Measurements from ENCODE around the gene BFSP2. TPM values are rescaled to one million over a fixed set of nuclear protein-coding genes. Genes with fewer than 3 reads are reported as not detected.
"Not testable (repeated sequence)": the region's sequence is repeated elsewhere in the genome, so short reads cannot be mapped to it uniquely, and the experiment has no call there.

The BFSP2 gene
- total RNA-seq, 1 experiment from 2014 or later = not detected

DNA sequence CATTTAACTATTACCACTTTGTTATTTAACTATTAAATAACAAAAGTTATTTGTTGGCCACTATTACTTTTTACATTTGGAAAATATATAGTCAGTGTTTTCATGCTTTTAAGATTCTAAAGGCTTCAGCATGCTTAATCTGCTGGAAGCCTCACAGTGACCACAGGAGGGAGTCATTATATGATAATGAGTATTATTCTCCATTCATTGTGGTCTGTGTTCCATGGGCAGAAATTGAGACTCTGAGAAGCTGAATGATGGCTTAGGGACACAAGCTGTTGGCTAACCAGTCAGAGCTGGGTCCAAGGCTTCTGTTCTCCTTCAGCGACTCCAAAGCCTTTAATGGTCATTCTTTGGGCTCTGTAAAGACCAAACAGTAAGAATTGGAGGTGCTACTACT is 64.7 kb downstream of the BFSP2 start:
- DNase-seq (ENCODE audit: low read depth, low spot score) = peak; percentile 41
- in situ Hi-C loops (cut with HindIII; ENCODE audit: low pct_unique_long_range_greater_than_20kb, low sequenced_read_pairs) = no loop called here

DNA sequence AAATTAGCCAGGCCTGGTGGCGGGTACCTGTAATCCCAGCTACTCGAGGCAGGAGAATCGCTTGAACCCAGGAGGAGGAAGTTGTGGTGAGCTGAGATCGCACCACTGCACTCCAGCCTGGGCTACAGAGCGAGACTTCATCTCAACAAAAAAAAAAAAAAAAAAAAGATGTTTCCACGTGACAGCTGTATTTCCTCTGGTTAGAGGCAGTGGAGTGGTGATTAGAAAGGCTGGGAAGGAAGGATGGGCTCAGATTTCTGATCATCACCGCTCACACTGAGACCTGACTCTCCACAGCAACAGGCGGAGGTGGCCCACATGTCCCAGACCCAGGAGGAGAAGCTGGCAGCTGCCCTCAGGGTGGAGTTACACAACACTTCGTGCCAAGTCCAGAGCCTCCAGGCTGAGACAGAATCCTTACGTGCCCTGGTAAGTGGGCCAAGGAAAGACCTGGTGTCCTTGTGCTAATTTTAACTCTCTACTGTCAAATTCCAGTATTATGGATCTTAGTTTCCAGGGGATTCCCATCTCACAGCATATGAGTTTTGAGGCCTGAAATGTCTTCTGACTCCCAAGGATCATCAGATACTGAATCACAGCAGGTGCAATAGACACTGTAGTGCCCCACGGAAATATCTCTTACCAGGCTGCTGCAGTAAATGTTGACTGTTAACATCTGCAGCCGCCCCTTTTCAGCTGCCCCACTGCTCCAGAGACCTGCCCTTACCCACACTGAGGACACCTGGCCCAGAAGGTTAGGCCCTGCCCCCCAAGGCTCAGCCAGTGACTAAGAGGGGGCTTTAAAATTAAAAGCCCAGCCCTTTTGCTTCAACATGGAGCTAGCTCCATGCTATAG is 66.9 kb downstream of the BFSP2 start:
- in situ Hi-C loops (cut with HindIII; ENCODE audit: low pct_unique_long_range_greater_than_20kb, low sequenced_read_pairs) = no loop called here

DNA sequence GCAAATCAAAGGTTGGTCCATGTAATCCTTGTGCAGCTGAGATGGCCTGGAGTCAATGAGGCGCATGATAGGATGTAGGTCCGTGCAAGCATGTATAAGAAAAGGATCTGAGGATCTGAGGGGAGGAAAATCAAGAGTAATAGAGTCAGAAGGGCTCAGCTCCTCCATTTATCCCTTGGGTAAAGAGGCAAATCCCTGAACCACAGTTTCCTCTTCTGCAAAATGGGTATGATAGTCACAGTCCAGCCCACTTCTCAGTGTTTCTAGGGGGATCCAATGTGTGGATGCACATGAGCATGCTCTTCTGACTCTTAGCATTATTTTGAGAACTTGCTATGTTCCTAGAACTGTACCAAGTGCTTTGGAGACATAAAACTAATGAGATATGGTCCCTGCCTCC is 67.9 kb downstream of the BFSP2 start:
- DNase-seq (ENCODE audit: low read depth, low spot score) = no peak
- in situ Hi-C loops (cut with HindIII; ENCODE audit: low pct_unique_long_range_greater_than_20kb, low sequenced_read_pairs) = no loop called here

More for the DNA sequence above, 66.9 kb downstream of the BFSP2 start:
- no peak for DNase-seq (ENCODE audit: low read depth, low spot score)

DNA sequence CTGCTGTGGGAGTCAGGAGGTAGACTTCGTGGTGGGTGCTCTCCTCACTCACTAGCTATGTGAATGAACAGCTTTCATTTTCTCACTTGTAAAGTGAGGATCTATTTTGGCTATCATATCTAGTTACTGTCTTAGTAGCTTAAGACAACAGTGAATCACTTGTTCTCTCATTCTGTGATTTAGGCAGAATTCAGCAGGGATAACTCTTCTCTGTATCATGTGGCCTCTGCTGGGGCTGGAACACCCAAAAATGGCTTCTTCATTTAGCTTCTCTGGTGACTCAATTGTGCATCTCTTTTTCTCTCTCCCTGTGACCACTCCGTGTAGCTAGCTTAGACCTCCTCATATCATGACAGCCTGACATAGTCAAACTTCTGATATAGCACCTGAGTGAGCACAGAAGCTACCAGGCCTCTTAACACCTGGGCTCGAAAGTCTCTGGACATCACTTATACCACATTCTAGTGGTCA is 68.4 kb downstream of the BFSP2 start:
- DNase-seq (ENCODE audit: low read depth, low spot score) = peak; percentile 79
- in situ Hi-C loops (cut with HindIII; ENCODE audit: low pct_unique_long_range_greater_than_20kb, low sequenced_read_pairs) = no loop called here

DNA sequence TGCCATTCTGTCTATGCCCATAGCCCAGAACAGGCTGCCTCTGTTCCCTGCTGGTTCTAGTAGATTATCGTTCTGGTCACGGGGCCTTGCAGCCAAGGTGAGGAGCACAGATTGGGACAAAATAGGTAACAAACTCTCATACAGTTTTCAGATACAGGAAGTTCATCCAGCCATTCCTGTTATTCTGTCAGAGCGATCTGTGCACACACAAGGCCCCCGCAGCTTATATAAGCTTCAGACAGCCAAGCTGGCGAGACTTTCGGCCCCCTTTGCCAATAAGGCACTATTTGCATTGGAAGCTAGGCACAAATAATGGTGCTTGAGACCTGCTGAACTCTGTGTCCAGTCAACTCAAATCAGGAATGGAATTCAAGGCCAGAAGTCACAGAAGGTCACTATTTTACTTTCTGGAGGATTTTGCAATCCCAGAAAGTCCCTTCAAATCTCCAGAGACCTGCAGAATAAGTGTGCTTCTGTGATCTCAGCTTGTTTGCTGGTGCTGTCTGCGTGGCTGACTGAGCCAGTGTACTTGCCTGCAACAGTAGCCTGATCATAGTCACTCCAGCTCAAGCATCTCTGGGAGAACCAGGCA is 69.4 kb downstream of the BFSP2 start:
- DNase-seq (ENCODE audit: low read depth, low spot score) = peak; percentile 74
- in situ Hi-C loops (cut with HindIII; ENCODE audit: low pct_unique_long_range_greater_than_20kb, low sequenced_read_pairs) = no loop called here

DNA sequence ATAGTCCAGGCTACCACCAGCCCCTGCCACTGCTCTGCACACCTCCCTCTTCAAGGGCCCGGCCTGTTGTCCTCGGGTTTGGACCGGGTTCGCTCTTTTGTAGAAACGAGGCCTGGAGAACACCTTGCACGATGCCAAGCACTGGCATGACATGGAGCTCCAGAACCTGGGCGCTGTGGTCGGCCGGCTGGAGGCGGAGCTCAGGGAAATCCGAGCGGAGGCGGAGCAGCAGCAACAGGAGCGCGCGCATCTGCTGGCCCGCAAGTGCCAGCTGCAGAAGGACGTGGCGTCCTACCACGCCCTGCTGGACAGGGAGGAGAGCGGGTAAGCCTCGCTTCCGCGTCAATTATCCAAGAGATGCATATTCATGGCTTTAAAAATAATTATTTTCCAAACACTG is 72.4 kb downstream of the BFSP2 start:
- in situ Hi-C loops (cut with HindIII; ENCODE audit: low pct_unique_long_range_greater_than_20kb, low sequenced_read_pairs) = no loop called here
- no peak for DNase-seq (ENCODE audit: low read depth, low spot score)

DNA sequence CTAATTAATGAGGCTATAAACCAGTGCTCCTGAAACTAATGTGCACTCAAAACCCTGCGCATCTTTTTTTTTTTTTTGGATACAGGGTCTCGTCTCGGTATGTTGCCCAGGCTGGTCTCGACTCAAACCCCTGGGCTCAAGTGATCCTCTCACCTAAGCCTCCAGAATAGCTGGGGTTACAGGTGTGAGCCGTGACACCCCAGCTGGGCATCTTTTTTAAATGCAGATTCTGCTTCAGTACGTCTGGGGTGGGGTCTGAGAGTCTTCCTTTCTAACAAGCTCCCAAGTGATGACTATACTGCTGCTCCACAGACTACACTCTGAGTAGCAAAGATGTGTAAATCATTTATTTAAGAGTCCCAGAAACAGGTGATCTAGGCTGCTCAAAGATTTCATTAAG is 73.0 kb downstream of the BFSP2 start:
- in situ Hi-C loops (cut with HindIII; ENCODE audit: low pct_unique_long_range_greater_than_20kb, low sequenced_read_pairs) = no loop called here
- no peak for DNase-seq (ENCODE audit: low read depth, low spot score)

DNA sequence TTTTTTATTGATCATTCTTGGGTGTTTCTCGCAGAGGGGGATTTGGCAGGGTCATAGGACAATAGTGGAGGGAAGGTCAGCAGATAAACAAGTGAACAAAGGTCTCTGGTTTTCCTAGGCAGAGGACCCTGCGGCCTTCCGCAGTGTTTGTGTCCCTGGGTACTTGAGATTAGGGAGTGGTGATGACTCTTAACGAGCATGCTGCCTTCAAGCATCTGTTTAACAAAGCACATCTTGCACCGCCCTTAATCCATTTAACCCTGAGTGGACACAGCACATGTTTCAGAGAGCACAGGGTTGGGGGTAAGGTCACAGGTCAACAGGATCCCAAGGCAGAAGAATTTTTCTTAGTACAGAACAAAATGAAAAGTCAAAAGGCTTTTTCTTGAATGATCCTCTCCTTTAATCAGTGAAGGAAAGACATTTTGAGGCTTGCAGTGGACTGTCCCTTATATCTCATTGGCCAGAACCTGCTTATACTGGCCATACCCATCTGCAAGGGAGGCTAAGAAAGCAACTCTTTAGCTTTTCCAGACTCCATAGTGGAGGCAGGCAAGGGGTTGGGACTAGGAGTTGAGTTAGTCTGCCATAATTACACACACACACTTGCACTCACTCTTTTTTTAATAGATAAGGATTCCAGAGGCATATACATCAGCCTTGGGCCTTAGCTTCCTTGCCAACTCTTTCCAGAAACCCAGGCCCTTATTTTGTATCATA is 73.8 kb downstream of the BFSP2 start:
- in situ Hi-C loops (cut with HindIII; ENCODE audit: low pct_unique_long_range_greater_than_20kb, low sequenced_read_pairs); DNase-seq (ENCODE audit: low read depth, low spot score): not testable (repeated sequence)

DNA sequence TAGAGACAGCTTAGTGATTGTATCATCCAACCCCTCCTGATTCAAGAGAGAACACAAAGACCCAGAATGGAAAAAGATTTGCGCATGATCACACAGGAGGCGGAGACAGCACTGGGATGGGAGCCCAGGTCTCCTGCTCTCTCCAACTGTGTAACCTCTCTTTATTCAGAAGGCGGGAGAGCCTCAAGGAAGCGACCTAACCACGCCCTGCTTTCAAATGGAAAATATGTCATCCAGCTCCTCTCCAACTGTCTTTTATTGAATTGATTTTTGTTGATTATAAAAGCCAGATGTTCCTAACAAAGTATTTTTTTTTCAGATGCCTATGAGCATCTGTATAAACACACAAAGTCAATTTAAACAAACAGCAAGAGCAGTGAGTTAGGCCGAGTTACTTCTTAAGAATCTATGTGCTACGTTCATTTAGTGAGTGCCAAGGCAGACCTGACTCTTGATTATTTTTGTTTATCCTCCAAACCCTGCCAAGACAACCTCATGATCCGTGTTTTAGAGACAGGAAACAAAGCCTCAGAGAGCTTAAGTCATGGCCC is 74.5 kb downstream of the BFSP2 start:
- no peak for DNase-seq (ENCODE audit: low read depth, low spot score)
- in situ Hi-C loops (cut with HindIII; ENCODE audit: low pct_unique_long_range_greater_than_20kb, low sequenced_read_pairs) = no loop called here

DNA sequence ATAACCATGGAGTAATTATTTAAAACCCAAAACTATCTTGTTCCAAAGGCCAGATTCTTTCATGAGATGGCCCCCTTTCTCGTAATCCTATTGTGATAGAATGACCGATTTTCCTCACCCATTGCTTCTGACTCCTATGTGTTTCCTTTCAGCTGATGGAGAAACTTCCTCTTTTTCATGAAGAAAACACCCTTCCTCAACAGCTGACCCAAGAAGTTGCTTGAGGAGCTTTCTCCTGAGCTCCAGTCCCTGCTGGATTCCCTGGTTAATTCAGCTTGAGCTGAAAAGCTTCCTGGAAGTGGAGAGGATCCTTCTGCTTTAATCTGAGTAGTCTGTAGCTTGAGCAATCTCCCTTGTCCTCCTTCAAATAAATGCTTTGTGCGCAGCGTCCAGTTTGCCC is 75.0 kb downstream of the BFSP2 start:
- no peak for DNase-seq (ENCODE audit: low read depth, low spot score)
- in situ Hi-C loops (cut with HindIII; ENCODE audit: low pct_unique_long_range_greater_than_20kb, low sequenced_read_pairs) = no loop called here

DNA sequence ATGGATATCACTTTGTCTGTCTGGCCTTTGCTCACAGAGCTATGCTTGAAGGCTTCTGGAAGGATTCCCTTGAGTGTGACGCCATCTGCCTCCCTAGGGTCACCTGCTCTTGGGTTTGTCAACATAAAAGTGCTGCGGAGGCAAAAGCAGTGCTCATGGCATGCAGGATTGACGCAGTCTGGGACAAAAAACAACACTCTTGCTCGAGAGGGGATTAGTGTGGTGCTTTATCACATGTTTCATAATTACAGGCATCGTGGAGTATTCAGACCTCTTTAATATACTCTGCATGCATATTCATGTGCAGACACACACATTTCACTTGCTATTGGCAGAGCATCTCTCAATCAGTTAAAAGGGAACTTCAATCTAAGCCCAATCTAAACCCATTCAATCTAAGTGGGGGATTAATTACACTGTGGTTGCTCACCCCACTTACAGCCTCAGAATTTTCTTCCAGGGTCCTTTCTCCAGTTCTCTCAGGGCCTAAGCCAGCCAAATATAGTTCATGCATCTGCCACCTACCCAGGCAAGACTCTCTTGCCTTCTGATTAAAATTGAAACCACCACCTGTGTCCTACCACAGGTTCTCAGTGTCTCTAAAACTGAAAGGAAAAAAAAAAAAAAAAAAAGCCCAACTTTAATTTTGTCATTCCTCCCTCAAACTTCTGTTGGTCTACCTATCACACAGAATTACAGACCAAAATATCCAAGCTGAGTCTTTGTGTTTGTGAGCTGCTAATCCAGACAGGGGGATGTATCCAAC is 75.6 kb downstream of the BFSP2 start:
- DNase-seq (ENCODE audit: low read depth, low spot score) = no peak
- in situ Hi-C loops (cut with HindIII; ENCODE audit: low pct_unique_long_range_greater_than_20kb, low sequenced_read_pairs) = no loop called here

DNA sequence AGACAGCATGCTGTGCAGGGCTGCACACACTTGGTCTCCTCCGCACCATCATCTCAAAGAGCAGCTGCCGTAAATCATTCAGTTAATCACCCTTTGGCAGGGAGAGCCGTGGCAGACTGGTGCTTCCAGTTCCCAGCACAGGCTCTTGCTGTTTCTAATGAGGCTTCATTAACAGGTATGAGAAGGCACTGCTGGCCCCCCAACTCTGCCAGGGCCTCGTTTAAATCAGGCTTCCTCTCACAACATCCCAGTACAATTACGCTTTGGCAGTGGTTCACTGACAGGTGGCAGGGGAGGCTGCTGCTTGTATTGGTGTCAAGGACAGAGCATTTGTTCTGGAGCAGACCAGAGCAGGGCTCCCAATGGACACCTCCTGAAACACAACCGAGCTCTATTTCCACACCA is 77.1 kb downstream of the BFSP2 start:
- no peak for DNase-seq (ENCODE audit: low read depth, low spot score)
- in situ Hi-C loops (cut with HindIII; ENCODE audit: low pct_unique_long_range_greater_than_20kb, low sequenced_read_pairs) = no loop called here

DNA sequence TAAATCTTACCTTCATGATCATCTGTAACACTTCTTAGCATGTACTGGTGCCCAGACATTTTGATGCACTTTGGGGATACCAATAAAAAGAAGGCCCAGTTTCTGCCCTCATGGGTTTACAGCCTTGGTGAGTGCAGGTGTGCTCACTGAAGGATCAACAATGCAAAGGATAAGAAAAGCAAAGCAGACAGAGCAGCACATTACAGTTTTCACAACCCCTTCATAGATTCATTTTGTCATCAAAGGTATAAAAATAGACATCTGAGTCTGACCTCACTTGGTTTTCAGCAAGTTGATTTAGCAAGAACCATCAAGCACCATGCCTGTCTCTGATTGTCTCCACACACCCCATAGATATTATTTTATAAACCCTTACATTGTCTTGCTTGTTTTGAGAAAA is 77.6 kb downstream of the BFSP2 start:
- in situ Hi-C loops (cut with HindIII; ENCODE audit: low pct_unique_long_range_greater_than_20kb, low sequenced_read_pairs) = no loop called here
- no peak for DNase-seq (ENCODE audit: low read depth, low spot score)

DNA sequence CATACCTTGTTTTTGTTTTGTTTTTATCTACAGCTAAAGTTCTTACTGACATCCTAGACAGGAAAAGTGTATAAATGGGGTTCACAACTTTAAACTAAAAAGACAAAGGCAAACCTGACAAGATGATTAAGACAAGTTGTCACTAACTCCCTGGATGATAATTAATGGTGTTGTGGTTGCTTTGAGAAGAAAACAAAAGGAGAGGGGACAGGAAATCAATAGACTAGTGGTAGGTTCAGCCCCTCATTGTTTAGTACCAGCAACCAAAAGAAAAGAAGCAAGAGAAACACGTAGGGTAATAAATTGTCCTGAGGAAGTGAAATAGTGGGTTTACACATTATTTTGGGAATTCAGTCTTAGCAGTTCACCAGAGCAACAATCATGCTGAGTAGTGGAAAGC is 78.8 kb downstream of the BFSP2 start:
- DNase-seq (ENCODE audit: low read depth, low spot score) = no peak
- in situ Hi-C loops (cut with HindIII; ENCODE audit: low pct_unique_long_range_greater_than_20kb, low sequenced_read_pairs) = no loop called here

DNA sequence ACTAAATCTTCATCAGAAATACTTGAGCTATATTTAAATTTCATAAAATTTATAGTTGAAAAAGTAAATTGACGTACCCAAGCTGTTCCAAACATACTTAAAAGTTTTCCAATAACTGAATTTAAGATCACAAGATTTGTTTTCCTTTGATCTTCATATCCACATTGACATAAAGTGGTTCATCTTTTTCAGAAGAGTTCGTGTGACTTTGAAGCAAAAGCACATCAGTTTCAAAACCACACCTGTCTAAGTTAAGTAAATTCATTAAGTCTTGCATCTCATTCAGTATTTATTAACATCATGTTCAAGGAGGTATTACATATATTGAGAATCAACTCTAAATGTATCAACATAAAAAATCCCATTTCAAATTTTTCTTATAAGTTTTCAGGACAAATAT is 79.5 kb downstream of the BFSP2 start:
- in situ Hi-C loops (cut with HindIII; ENCODE audit: low pct_unique_long_range_greater_than_20kb, low sequenced_read_pairs) = no loop called here
- DNase-seq (ENCODE audit: low read depth, low spot score) = no peak

DNA sequence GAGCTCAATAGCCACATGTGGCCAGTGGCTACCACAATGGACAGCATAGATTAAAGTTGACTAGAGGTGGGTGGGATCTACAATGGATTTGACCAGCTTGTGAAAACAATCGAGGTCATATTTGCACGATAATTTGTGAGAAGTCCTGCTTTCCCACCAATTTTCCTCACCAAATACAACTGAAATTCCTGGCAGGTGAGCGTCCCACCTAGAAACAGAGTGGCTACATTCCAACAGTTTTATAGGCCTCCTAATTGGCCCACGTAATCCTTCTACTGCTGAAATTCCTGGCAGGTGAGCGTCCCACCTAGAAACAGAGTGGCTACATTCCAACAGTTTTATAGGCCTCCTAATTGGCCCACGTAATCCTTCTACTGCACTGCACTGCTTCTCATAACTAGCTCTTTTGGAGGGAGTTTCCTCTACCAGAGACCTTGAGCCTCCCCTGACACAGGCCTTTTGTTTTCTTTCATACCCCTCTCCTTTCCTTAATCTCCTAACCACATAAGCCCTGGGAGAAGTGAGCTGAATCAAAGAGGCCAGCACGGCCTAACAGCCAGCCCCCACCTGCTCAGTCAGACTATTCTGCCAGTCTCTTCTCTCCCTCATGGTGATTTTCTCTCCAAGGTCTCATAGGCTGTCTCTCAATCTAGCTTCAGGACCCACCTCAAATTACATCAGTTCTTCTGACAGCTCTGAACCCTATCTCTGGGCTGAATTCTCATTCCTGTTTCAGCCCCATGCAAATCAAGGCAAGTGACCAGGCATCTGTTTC is 80.2 kb downstream of the BFSP2 start:
- DNase-seq (ENCODE audit: low read depth, low spot score) = peak; percentile 33
- in situ Hi-C loops (cut with HindIII; ENCODE audit: low pct_unique_long_range_greater_than_20kb, low sequenced_read_pairs) = no loop called here

DNA sequence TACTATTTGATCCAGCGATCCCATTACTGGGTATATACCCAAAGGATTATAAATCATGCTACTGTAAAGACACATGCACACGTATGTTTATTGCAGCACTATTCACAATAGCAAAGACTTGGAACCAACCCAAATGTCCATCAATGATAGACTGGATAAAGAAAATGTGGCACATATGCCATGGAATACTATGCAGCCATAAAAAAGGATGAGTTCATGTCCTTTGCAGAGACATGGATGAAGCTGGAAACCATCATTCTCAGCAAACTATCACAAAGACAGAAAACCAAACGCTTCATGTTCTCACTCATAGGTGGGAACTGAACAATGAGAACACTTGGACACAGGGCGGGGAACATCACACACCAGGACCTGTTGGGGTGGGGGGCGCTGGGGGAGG is 82.6 kb downstream of the BFSP2 start:
- in situ Hi-C loops (cut with HindIII; ENCODE audit: low pct_unique_long_range_greater_than_20kb, low sequenced_read_pairs); DNase-seq (ENCODE audit: low read depth, low spot score): not testable (repeated sequence)

Measured in SK-MEL-5 (cell line).